NCI-H2081 (cell line): Measurements from ENCODE around the gene CCDC30.
A peak's percentile ranks its signal among the peaks of the same experiment; 100 is the strongest.

ENCODE experiments used
- DNase-seq, 2 experiments: peaks; one replicate each; lab custom pipeline; 2025; lab: John Stamatoyannopoulos, UW

The CCDC30 gene

DNA sequence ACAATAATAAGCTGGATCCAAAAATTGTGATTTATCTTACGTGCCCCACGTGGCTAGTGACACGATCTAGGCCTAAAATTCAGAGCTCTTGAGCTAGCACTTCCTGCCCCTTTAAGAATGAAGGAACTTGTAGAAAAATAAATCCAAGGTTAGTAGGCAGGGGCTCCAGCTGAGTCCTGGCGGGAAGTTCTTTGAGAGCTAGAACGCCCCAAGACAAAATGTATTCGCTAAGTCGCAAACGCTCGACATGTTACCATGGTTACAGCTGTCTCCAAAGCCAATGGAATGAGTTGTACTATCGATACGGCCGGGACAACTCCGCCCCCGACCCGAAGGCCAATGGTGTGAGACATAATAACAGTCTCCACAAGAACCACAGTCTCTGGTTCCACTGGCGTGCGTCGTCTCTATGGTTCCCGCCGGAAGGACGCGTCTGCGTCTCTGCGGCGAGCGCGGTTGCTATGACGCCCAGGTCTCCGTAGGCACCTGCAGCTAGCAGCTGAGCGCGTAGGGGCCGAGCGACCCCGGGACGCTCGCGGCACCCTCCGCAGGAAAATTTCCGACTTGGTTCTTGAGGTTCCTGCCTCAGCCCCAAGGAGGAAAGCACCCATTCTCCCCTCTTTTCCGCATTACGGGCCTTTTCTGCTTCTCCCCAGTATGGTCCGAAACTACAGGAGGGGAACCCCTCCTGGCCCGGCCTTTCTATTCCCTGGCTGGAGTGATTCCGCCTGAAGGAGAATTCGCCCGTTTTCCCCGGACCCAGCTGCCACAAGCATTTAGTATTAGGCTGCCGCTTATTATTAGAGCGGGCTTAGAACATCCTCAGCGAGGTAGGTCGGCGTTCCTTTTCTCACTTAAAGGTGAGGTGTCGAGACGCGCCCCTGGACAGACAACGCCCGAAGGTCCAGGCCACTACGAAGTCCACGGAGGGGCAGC lies at the start of gene CCDC30:
CCDC30 (plus strand) TSS at position 459 of the 936 bp plus-strand sequence. CDS start 17,266 bp downstream, outside the sequence.
- peak; percentile 100 for DNase-seq

DNA sequence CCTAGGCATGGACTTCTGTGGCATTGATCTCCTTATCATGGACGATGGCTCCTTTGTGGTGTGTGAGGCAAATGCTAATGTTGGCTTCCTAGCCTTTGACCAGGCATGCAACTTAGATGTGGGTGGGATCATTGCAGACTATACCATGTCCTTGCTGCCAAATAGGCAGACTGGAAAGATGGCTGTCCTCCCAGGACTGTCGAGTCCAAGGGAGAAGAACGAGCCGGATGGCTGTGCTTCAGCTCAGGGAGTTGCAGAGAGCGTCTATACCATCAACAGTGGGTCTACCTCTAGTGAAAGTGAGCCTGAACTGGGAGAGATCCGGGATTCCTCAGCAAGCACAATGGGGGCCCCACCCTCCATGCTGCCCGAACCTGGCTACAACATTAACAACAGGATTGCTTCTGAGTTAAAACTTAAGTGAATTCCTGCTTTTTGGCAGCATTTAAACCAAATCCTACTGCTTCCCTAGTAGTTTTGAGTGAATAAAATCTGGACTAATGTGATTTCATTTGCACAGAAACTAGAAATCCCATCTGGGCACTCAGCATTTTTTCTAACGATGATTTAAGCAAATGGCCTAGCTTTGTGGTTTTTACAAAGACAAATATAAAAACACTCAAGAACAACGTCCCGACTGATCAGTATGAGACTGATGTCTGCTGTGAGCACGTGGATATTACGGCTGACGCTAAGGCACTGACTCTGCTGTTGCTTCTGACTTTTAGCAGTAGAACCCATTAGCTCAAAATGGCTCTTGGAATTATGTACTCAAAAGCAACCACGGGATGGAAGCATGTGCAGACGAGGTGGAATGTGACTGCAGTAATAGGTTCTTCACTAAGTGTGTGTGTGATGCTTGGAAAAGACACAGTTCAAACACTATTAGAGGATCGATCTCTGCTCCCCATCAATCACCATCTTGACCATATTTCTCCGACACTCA lies 48.3 kb upstream of the CCDC30 start:
- no peak for DNase-seq

DNA sequence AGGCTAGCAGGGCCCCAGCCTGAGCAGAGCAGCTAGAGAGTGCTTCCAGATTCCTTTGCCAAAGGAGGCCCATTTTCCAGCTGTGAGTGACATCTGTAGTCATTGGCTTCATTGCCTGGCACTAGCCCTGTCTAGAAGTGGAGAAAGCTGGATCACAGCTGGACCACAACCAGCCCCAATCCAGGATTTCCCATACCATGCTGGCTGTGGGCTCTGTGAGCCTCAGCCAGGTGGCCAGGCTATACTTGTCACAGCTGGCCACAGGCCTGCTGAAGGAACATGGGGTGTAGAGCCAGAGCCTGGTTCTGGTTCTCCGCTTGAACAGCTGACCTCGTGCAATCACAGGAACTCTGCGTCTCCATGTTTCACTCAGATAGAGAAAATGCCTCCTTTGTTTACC lies 45.9 kb upstream of the CCDC30 start:
- no peak for DNase-seq

DNA sequence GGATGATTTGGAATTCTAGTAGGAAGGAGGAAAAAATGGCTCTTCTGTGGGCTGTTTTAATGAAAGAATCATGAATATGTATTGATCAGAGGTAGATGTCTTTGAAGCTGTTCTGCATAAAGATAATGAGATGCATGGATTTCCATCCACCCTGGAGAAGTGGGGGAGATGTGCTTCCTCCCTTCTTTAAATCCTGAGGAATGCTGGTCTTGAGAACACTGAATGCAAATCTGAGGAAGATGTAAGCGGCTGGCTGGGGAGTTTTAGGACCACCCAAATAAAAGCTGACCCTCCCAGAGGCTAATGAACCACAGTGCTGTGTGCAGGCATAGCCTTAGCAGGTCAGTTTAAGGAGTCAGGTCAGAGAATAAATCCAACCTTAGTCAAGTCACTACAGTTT lies 44.6 kb upstream of the CCDC30 start:
- no peak for DNase-seq

DNA sequence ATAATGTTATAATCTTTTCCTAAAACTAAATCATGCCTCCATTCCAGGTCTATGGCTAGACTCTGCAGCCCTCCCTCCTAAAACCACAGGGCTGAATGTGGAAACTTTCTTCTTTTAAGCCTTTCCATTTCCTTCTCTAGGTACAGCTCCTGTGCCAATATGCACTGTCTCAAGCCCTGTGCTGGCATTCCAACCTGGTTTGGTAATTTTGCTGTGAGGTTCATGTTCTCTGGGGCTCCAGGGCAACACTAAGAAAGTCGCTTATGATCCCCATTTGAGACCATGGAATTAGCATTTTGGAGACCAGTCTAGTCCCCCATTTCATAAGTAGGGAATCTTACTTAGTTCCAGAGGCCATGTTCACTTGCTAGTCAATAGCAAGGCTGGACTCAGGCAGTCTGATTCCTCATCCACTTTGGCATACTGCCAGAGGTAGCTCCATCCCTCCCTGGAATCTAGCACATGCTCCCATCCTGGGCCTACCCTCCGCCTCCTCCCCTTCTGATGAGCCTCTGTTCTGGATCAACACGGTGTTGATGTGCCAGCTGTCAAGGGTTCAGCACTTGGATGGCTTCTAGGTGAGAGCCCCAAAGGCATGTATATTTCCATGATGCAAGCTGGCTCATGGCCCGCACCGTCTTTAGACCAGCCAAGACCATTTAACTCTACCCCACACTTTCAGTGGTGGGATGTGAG lies 43.8 kb upstream of the CCDC30 start:
- peak in 1 of 2 experiments; percentile 45 for DNase-seq

DNA sequence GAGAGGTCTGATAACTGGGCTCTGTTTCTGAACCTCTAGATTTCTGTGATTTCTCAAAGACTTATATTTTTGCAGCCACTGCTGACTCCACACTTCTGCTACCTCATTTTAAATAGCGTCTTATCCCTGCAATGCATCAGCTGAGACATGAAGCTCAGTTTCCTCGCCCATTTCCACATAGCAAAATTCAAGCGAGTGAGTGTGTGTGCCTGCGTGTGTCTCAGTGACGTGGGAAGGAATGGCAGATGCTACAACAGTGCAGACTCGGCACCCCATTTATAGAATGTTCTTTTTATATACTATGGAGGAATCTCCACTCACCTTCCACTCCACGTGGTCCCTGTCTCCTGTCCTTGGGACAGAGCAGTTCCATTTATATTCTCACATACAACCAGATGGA lies 43.0 kb upstream of the CCDC30 start:
- no peak for DNase-seq

DNA sequence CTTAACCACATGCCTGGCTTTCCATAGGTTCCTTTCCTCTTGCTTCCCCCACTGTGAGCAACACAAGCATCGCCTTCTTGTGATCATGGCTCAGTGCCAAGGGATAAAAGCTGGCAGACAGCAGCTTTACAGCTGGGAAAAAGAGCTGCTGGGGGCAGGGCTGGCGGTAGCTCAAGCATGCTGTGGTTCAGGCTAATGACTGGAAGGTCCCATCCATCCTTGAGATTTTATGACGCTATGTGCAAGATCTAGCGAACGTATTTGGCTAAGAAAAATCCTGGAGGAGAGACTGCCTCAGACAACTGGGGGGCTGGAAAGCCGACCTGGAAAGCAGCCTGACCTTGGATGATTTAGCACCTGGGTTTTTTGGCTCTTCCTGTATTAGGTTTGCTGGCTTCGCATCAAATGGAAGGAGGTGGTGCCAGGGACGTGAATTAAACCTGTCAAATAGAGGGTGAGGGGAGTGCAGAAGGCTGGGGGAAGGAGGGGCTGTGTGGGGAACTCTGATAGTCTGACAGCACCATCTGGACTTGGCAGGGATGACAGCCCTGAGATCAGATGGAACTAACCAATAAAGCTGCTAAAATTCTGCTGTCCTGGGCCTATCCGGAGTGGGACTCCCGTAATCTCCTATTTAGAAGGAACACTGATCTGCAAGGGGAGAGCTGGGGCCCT lies 42.0 kb upstream of the CCDC30 start:
- peak; percentile 98 to 99 for DNase-seq

DNA sequence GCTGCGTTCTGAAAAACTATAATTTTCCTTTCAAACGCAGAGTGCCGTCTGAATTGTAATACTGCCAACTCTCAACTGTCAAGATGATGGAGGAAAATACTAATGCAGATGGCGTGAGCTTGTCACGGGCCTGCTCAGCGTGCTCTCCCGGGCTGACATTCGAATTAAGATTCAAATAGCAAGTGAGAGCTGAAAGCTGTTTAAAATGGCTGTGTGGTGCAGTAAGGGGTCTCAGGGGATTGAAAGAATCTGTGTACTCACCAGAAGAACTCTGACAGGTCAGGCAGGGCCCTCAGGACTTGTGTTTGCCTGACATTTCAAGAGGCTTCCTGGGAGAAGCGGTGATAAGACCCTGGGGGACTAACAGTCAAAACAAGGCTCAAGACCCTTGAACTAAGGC lies 40.3 kb upstream of the CCDC30 start:
- peak; percentile 65 to 89 for DNase-seq

DNA sequence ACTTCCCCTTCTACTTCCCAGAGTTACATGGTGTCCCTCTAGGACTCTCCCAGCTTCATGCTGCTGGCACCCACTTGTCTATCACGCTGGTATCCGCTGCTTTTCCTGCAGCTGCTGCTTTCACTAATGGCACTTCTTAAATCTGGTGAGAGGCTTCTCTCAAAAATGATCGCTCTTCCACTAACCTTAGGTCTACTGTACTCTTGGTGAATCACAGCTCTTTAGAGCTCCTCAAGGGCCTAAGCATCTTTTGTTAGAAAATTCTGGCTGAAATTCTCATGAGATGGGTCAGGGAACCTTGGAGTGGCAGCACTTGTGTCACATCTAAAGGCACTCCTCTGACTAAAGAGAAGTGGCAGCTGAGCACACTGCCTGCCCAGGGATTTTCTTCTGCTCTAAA lies 39.4 kb upstream of the CCDC30 start:
- DNase-seq, result peak in 1 of 2 experiments; percentile 35

DNA sequence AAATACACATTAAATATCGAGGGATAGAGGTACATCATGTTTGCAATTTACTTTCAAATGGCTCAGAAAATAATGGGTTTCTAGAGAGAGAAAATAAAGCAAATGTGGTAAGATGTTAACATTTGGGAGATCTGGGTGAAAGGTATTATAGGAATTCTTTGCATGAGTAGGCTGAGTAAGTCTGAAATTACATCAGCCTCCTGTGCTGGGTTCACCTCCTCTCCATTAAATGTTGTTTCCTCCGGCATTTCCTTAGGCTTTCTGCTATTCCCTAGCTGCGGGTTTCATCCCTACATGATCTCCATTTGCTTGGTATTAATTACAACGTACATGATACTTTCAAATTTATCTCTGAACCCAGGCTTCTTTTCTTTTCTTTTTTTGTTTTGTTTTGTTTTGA lies 38.9 kb upstream of the CCDC30 start:
- no peak for DNase-seq

DNA sequence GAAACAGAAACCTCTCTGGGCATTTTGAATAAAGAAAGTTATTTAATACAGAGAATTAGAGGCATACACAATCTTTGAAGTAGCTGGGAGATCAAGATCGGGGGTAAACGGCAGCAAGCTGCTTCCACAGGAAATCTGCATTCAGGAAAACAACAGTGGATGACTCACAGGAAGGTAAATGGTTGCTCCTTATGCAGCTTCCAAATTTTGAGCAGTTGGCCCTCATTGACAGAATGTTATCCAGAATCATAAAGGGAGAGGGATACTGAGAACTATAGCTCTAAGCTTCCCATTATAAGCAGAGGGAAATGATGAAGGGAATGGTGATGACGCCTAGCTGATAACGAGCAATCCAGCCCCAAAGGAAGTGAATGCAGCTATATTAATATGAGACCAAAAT lies 35.8 kb upstream of the CCDC30 start:
- no peak for DNase-seq

DNA sequence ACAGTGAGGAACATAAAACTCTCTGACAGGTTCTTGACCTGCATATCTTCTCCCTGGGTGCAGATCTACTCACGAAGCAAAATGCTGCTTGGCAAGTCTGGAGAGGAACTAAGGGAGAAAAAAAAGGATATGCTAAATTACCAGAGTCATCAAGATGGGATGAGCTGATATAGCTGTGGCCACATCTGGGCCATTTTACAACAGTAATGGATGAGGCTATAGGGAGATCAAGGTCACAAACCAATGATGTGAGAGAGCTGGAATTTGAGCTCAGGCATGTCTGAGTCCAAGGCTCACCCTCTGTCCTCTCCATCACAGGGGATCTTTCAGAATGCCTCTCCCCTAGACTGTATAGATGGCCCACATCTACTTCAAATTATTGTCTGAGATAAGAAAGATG lies 33.5 kb upstream of the CCDC30 start:
- DNase-seq, result no peak

DNA sequence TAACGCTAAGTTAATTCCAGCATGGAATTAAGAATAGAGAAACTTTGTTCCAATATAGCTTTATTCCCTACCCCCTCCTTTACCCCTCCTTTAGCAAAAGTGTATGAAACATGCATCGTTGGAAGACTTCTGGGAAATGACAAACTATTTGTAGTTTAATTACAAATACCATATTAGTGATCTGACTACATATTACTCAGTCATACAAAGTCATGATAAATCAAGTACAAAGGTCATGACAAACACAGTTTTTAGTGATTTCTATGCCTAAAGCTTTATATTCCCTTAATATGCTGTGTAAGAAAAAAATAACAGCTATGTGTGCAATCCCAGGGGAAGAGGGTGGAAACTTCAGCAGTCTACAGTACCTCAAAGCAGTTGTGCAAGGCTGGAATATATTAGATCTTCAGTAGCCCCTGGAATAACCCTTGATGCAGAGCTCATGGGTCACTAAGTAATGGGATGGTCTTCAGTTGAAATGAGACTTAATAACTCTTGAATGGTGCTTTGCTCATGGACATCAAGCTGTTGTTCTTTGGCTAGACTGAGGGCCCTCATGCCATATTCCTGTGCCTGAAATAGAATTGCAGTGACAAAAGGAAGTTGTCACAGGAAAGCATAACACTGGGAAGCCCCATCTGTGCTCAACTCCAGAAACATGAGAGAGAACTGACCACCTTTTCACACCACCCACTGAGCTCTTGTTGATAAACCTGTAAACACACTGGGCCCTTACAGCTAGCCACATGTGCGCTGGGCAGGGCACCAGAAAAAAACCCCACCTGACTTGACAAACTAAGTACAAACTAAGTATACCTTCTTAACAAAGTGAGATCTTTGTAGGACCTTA lies 32.6 kb upstream of the CCDC30 start:
- no peak for DNase-seq

DNA sequence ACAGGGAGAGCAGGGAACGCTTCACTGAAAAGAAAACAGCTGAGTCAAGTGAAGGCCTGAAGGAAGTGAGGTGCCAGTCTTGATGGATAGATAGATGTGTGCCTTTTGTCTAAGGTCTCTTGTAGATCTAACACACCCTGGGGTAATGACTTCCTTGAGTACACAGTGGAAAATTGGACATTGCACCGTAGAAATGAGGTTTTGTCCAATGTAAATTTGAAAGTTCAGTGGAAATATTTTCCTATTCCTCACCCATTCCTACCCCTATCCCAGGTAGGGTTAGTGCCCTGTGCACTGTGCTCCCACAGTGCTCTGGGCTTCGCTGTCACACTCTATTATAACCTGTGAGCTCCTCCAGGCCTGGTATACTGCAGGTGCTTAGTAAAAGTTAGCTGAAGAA lies 31.6 kb upstream of the CCDC30 start:
- no peak for DNase-seq

DNA sequence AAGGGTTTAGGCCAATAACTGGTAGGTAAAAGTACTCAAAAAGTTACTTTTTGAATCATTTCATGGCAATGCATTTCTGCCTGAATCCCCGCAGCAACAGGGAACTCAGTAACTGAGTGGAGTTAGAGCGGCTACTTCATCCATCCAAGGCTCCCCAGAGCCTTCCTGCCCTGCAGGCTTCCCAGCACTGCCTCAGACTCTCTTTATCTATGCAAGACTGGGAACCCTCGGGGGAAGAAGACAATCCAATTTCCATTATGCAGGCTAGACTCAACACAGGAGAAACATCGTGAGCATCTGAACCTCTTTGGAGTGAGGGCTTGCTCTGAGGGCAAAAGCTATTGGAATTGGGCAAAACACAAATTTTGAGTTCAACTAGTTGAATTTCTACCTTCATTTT lies 30.4 kb upstream of the CCDC30 start:
- no peak for DNase-seq

DNA sequence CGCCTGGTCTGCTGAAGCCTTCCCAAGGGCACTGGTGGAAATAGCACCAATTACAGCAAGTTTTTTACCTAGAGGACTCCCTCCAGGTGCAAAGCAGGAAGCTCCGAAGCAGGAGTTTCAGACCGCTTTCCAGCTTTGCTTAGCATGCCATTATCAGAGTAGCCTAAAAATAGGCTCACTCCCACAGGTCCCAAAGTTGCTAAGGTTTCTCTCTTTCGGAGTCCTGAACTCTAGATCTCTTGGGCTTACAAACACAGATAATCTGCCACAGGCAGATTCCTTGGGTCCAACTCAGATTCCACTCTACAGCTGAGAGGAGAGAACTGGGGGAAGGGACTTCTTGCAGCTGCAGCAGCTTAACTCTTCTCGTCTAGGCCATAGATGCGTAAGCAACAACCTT lies 29.7 kb upstream of the CCDC30 start:
- no peak for DNase-seq

DNA sequence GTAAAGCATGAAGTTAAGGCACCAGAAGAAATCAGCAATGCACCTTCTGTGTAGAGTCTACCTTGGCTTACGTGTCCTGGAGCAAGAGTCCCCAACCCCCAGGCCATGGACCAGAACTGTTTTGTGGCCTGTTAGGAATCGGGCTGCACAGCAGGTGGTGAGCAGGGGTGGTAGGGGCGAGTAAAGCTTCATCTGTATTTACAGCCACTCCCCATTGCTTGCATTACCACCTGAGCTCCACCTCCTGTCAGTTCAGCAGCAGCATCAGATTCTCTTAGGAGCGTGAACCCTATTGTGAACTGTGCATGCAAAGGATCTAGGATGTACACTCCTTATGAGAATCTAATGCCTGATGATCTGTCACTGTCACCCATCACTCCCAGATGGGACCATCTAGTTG lies 28.7 kb upstream of the CCDC30 start:
- no peak for DNase-seq

DNA sequence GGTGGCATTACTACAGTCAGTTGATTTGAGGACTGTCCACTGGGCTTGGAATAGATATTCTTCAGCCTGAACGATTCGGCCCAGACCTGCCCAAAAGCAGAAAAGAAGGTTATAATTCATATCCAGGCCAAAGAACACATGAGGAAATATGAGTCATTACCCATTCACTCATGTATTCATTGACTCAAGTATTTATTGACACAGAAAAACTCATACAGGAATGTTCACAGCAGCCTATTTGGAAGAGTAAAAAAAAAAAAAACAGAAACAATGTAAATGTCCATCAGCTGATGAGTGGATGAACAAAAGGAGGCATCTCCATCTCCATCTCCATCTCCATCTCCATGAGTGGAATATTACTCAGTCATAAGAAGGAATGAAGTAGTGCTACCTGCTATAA lies 23.1 kb upstream of the CCDC30 start:
- no peak for DNase-seq

DNA sequence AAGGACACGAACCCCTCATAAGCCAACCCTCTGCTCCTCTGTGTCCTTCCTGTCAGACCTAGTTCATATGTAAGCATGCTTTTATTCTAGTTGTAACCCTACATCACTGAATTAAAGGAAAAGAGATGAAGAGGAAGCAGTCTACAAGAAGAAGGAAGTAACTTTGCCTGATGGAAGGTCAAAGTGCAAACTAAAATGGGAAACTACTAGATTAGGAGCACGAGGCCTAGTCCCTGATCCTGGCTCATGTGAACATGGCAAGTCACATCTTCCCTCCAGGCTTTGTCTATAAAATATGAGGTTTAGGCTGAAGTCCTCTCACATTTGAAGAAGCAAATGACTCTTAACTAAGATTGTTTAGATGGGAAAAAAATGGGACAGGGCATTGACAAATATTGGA lies 20.4 kb upstream of the CCDC30 start:
- DNase-seq, result no peak

DNA sequence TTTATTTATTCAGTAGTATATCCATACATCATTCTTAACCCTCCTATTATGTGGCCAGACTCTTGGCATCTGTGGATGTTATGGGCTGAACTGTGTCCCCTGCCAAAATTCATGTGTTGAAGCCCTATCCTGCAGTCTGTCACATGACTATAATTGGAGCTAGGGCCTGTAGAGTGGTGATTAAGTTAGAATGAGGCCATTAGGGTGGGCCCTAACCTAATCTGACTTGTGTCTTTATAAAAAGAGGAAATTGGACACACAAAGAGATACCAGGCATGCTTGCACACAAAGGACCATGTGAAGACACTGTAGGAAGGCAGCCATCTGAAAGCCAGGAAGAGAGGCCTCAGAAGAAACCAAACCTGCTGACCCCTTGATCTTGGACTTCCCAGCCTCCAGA lies 13.8 kb upstream of the CCDC30 start:
- DNase-seq, result peak; percentile 60 to 77

DNA sequence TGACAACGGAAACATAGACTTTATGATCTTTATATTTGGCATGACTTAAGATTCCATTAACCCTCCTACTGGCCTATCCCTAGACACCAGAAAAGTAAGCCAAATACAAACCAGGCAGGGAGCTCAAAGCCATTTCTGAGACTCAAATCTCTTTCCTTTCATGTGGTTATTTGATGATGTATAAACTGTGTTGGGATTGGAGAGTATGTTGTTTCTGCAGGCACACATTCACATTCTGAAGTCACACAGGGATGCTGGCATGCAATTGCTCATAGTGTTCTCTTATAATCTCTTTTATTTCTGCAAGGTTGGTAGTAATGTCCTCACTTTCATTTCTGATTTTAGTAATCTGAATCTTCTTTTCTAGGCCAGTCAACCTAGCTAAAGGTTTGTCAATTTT lies 13.0 kb upstream of the CCDC30 start:
- no peak for DNase-seq
